GM18505 (cell line): Measurements from ENCODE around the gene ZNF334.
A peak's percentile ranks its signal among the peaks of the same experiment; 100 is the strongest.

Experiments
- ATAC-seq: cut with Tn5 transposase; IDR thresholded peaks from one replicate; pipeline ENCODE4 v1.9.1; 2021; ENCODE audit not compliant: unreplicated experiment
- POLR2A ChIP-seq: IDR thresholded peaks from 4 replicates; pipeline ENCODE4 v1.6.1; 2011; ENCODE audit warnings: borderline replicate concordance; ENCODE audit not compliant: insufficient read depth, insufficient read length; ENCODE audit errors: extremely low read depth

Gene ZNF334

GRCh38 chr20:46512943-46513844, at the start of gene ZNF334:
Gene ZNF334, minus strand, starts transcription at chr20:46513559. Its CDS starts 1,457 bp downstream, at chr20:46512102.
- TF ChIP-seq POLR2A = no peak
- ATAC-seq = peak; percentile 56

- peak; percentile 27 for TF ChIP-seq POLR2A
- no peak for ATAC-seq
Observed at GRCh38 chr20:46562373-46563169, 49.2 kb upstream of the ZNF334 start.

GRCh38 chr20:46562009-46562372, 48.6 kb upstream of the ZNF334 start:
- no peak for TF ChIP-seq POLR2A

GRCh38 chr20:46559685-46560440, 46.5 kb upstream of the ZNF334 start:
- no peak for ATAC-seq

More at GRCh38 chr20:46562009-46562372, 48.6 kb upstream of the ZNF334 start:
- ATAC-seq = no peak

GRCh38 chr20:46559001-46559400, 45.6 kb upstream of the ZNF334 start:
- ATAC-seq = no peak
- no peak for TF ChIP-seq POLR2A

More at GRCh38 chr20:46559685-46560440, 46.5 kb upstream of the ZNF334 start:
- no peak for TF ChIP-seq POLR2A

GRCh38 chr20:46558511-46558959, 45.2 kb upstream of the ZNF334 start:
- no peak for ATAC-seq
- TF ChIP-seq POLR2A = no peak

- no peak for TF ChIP-seq POLR2A
- ATAC-seq = no peak
Observed at GRCh38 chr20:46557231-46557956, 44.0 kb upstream of the ZNF334 start.

- TF ChIP-seq POLR2A = no peak
- no peak for ATAC-seq
Observed at GRCh38 chr20:46555370-46555956, 42.1 kb upstream of the ZNF334 start.

GRCh38 chr20:46554828-46555227, 41.5 kb upstream of the ZNF334 start:
- ATAC-seq = no peak
- no peak for TF ChIP-seq POLR2A

- no peak for ATAC-seq
- TF ChIP-seq POLR2A = no peak
Observed at GRCh38 chr20:46553926-46554325, 40.6 kb upstream of the ZNF334 start.

- no peak for TF ChIP-seq POLR2A
- ATAC-seq = peak; percentile 61
Observed at GRCh38 chr20:46552460-46553420, 39.4 kb upstream of the ZNF334 start.
